Skin epidermis (tissue), 12 donors: ENCODE measurements around the gene ENG.
"Not testable (repeated sequence)": the region's sequence is repeated elsewhere in the genome, so short reads cannot be mapped to it uniquely, and the experiment has no call there.

Source experiments
- H3K27ac ChIP-seq, 21 experiments: fragments of 200-600 bp; sonication (generic) in 11 of 21; one replicate each; pipeline ENCODE4 v1.5.0; 2020; ENCODE audit warnings: mild to moderate bottlenecking in 3 of 21, inconsistent platforms in 2 of 21, moderate library complexity in 2 of 21
- H3K4me3 ChIP-seq, 7 experiments: fragments of 200-600 bp; sonication (generic) in 2 of 7; one replicate each; pipeline ENCODE4 v1.5.0; 2020; ENCODE audit warnings: inconsistent platforms in 2 of 7, mild to moderate bottlenecking in 2 of 7, moderate library complexity in 1 of 7

ENG gene

DNA sequence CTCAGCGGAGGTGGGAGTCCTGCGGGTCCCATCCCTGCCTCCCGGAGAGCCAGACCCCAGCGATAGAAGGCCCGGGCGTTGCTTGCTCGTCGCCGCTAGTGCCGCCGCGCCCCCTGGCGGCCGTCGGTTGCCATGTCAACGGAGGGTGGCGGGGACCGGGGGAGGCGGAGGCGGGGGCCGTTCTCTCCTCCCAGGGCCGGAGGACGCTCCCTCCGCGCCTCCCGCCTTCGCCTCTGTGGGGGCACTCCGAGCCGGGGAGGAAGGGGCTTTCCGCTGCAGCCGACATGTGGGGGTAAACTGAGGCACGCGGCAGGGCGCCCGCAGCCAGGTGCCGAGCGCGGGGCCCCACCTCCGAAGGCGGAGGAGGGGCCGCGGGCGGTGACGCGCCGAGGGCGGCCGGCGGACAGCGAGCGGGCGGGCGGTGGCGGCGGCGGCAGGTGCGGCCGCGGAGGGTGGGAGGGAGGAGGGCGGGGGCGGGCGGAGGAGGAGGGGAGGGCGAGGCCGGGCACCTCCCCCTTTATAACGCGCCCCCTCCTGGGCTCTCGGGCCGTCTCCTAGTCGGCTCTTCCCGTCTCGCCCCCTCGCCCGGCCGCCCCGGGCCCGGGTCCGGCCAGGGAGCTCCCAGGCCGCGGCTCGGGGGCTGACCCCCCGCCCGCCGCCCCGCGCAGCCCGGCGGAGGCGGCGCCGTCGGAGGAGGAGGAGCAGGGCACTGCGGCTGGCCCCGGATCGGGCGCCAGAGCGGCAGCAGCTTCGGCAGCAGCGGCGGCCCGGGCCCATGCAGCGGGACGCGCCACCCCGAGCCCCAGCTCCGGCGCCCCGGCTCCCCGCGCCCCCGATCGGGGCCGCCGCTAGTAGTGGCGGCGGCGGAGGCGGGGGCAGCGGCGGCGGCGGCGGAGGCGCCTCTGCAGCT is 69.2 kb downstream of the ENG start:
- Histone ChIP-seq H3K4me3 (peak overlapping the region; percentile 85 to 100 (median 97)), H3K27ac (peak overlapping the region; percentile 78 to 99 (median 94))

DNA sequence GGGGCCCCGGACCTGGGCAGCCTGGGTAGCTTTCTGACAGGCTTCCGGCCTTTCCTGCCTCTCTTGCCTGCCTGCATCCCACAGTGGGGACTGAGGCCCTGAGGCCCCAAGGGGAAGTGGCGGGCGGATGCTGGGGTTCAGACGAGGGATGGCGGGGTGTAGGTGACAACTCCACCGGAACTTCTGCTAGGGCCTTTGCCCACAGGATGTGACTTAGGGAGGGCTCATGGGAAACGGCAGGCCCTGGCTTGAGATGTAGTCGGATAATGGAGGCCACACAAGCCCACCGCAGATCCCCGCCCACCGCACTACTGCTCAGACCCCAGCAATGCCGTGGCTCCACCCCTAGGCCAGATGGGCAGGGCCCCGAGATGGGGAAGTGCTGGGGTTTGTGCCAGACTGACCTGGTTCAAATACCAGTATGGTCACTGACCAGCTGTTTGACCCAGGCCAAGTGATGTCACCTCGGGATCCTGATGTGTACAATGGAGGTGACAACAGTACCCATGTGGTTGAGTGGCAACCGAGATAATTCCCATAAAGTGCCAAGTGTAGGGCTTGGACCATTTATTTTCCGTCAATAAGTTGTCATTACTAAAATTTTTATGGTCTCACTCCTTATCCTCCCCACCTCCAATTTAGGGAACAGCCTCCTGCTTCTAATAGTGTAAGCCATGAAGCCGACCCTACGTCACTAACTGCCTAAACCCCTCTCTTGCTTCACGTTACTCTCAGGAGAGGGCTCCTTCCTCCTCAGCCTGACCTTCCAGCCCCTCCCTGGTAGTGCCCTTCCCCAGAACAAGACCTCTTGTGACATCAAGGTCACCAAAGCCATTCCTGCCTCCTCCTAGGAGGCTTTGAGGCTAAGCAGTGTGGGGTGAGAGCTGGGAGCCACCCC is 71.1 kb downstream of the ENG start:
- H3K4me3 ChIP-seq = no peak overlapping the region
- peak overlapping the region in 20 of 21 experiments; percentile 57 to 99 (median 94) for H3K27ac ChIP-seq

DNA sequence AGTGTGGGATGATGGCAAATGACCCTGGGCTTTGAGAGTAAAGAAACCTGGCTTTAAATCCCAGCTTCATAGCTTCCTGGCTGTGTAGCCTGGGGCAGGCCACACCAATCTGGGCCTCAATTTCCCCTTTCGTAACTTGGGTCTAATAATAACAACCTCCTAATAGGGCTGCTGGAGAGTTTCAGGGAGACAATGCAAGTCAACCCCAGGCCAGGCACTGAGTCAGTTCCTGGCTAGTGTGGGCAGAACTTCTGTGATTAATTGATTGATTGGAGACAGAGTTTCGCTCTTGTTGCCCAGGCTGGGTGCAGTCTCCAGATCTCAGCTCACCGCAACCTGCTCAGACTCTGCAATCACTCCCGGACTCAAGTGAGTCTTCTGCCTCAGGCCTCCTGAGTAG is 72.7 kb downstream of the ENG start:
- Histone ChIP-seq H3K27ac (peak overlapping the region in 9 of 21 experiments; percentile 4 to 97 (median 65)), H3K4me3 (no peak overlapping the region)

DNA sequence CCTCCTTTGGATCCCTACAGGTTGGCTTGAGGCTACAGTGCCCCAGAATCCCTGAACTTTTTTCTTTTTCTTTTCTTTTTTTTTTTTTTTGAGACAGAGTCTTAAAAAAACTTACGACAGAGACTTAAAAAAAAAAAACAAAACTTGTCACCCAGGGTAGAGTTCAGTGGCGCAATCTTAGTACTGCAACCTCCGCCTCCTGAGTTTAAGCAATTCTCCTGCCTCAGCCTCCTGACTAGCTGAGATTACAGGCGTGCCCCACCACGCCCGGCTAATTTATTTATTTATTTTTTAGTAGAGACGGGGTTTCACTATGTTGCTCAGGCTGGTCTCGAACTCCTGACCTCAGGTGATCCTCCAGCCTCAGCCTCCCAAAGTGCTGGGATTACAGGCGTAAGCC is 73.5 kb downstream of the ENG start:
- not testable (repeated sequence) for H3K4me3 ChIP-seq
- peak overlapping the region in 13 of 21 experiments; percentile 9 to 97 (median 65) for H3K27ac ChIP-seq

DNA sequence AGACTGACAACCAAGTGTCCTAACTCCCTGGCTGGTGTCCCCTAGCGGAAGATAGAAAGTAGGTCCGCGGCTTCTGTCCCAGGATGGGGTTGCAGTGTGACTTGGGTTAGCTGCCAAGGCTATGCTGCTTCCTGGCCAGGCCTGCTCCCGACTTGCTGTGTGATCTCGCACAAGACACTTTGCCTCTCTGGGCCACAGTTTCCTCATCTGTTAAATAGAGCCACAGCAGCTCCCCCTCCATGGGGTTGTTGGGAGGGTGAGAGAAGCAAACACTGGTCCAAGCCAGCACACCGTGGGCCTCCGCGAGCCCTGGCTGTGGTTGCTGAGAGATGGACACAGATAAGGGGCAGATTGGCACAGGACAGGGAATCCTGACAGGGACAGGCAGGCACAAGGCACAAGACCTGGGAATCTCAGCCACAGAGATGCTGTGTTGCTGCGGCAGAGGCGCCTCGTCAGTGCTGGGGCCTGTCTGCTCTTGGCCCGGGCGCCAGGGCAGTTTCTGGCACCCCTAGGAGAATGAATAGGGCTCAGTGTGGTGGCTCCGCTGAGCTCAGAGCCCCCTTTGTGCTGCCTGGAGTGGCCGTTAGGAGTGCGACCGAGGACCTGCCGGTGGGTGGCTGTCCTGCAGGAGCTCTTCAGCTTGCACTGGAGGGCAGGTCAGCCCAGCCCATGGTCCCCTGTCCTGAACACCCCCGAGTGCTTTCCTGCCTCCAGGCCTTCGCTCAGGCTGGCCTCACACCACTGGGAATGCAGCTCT is 74.2 kb downstream of the ENG start:
- Histone ChIP-seq H3K4me3 (no peak overlapping the region), H3K27ac (peak overlapping the region in 14 of 21 experiments; percentile 23 to 97 (median 73))

DNA sequence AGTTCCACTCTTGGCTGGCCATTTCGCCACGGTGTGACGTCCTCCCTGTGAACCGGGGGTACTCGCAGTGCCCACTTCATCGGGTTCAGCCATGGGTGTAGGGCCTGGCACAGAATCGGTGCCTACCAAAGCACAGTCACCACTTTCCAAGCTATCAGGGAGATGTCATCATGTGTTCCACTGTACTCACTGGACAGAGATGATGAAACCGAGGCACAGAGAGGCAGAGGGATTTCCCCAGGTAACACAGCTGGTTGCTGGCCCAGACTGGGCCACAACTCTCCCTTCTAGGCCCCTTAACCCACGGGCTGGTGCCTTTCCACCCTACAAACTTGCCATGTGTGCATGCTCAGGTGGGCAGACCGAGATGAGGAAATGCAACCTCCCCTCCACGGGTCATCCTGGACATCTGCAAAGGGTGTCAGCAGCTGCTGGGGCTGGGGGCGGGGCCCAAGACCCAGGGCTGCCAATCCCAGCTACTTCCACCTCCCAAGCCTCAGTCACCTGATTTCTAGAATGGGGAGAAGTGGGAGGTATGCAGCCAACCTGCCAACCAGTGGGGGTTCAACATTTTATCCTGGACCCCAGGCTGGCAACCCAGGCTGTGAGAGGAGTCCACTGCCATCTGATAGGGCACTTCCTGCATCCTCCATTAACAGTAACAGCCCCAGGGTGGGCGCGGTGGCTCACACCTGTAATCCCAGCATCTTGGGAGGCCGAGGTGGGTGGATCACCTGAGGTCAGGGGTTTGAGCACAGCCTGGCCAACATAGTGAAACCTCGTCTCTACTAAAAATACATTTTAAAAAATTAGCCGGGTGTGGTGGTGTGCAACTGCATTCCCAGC is 75.1 kb downstream of the ENG start:
- peak overlapping the region in 20 of 21 experiments; percentile 7 to 97 (median 79) for H3K27ac ChIP-seq
- H3K4me3 ChIP-seq = peak overlapping the region in 6 of 7 experiments; percentile 20 to 46 (median 34)

DNA sequence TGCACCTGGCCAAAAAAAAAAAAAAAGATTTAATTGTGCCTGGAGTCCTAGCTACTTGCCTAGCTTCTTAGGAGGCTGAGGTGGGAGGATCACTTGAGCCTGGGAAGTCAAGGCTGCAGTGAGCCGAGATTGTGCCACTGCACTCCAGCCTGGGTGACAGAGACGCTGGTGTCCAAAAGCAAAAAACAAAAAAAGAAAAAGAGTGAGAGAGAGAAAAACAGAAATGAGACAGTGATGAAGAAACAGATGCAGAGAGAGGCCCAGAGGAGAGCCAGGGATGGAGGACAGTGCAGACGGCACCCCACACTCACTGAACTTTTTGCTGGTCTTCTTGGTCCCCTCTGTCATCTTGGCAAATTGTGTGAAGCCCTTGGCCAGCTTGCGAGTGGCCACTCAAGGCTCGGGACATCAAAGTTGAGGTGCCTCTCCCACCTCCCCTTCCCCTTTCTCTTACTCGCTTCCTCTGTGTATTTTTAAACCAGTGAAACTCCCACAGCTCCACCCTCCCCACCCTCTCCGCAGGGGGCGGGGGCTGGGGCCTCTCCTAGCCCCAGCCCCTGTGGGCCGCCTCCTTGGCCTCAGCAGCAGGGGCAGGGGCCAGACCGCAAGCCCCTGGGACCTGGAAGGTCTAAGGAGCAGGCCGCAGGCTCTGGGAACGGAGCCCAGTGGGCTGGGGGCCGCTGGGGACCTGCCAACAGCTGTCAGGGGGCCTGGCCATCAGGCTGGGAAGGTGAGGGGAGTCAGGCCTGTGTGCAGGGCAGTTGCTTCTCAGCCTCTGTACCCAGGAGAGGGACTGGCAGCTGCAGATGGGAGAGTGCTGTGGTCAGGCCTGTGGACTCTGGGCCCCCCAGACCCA is 76.0 kb downstream of the ENG start, which contains the start of gene SH2D3C:
TSS of gene SH2D3C (minus strand) at position 387 of the 856 bp plus-strand sequence. CDS start at position 348, 39 bp downstream.
- Histone ChIP-seq H3K27ac (peak within 1 kb of the TSS; percentile 7 to 97 (median 79)), H3K4me3 (peak within 1 kb of the TSS; percentile 20 to 46 (median 33))

DNA sequence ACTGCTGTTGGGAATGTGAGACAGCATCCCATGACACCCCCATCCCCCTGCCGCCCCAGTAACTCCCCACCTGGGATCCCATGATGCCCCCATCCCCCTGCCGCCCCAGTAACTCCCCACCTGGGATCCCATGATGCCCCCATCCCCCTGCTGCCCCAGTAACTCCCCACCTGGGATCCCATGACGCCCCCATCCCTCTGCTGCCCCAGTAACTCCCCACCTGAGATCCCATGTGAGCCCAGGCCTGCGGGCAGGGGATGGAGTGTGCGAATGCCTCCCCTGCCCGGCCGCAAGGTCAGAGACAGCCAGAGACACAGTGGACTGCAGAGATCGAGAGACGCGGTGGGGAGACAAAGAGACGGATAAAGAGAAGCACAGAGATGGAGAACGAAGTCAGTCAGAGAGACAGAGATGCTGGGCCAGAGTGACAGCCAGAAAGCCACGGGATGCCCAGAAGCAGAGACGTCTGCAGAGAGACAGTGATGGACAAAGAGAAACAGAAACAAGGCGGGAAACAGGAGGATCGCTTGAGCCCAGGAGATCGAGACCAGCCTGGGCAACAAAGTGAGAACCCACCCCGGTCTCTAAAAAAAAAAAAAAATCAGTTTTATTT is 77.0 kb downstream of the ENG start:
- Histone ChIP-seq H3K27ac (peak overlapping the region in 16 of 21 experiments; percentile 14 to 97 (median 80)), H3K4me3 (peak overlapping the region; percentile 20 to 46 (median 33))

DNA sequence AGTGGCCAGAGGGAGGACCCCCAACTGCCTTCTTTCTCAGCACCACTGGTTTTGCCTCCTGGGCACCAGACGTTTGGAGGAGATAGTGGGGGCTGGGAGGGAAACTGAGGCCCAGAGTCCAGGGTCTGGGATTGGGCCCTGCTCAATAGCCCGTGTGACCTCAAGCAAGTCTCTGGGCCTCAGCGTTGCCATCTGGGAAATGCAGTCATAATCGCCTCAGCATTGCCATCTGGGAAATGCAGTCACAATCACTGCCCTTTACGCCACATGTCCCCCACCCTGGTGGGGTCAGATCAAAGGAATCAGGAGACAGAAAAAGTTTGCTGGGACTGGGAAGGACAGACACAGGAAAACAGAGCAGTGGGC is 77.6 kb downstream of the ENG start:
- peak overlapping the region; percentile 20 to 46 (median 33) for H3K4me3 ChIP-seq

DNA sequence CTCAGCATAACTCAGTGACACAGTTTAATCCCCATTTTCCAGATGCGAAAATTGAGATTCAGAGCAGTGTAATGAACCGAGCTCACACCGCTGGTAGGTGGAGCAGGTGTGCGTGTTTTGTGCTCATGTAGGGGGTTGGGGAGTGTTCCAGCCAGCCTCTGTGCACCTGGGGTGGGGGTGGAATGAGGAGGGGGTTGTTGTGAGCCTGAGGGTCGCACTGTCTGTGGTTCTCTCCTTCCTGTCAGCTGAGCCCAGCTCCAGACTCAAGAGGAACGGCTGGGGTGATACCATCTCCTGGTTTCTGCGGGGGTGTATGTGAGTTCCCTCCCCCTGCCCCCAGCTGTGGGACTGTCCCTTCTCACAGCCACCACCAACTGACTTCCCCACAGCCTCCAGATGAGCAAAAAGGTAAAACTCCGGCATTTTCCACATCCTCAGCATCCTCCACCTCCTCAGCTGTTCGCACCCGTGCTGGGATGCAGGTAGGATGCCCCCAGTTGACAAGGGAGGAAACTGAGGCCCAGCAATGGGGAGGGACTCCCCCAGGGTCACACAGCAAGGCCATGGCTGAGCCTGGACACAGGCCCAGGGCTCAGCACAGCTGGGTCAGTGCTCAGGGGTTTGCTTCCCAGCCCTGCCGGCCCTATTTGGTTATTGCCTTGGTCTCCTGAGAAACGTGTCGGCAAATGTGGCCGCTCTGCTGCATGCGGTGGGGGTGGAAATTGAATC is 78.1 kb downstream of the ENG start:
- Histone ChIP-seq H3K27ac (peak overlapping the region in 18 of 21 experiments; percentile 14 to 97 (median 68)), H3K4me3 (peak overlapping the region; percentile 20 to 46 (median 33))

More for the DNA sequence above, 77.6 kb downstream of the ENG start:
- peak overlapping the region in 19 of 21 experiments; percentile 8 to 97 (median 67) for H3K27ac ChIP-seq

DNA sequence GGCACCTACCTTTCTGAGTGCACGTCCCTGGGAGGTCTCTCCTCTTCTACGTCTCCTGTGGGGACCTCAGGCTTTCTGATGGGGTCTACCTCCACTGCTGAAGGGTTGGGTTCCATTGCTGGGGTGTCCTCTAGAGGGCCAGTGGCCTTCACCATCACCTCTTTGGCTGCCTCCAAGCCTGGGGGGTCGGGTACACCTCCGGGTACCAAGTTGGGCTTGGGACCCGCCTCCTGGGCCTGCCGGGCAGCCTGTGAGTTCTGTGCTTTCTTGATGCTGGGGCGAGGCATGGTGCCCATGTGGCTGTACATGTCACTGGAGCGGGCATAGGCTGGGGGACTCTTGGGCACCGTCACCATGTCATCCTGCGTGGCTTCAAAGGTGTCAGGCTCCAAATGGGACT is 80.5 kb downstream of the ENG start:
- Histone ChIP-seq H3K27ac (no peak overlapping the region), H3K4me3 (no peak overlapping the region)

DNA sequence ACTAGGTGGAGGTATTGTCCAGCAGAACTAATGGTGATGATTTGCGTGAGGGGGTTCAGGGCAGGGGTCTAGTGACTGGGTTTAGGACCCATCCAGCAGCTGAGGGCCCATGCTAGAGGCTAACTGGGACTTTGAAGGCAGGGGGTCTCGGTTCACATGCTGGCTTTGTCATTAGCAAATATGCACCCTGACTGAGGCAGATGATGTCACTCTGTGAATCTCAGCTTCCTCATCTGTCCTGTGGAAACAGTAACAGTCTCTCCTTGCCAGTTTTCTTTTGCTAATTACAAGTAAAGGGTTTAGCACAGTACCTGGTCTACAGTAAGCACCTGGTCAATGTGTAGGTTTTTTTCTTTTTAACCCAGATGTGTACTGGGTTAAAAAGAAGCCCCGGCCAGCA is 81.2 kb downstream of the ENG start:
- Histone ChIP-seq H3K27ac (peak overlapping the region in 2 of 21 experiments; percentile 16 to 30), H3K4me3 (no peak overlapping the region)

DNA sequence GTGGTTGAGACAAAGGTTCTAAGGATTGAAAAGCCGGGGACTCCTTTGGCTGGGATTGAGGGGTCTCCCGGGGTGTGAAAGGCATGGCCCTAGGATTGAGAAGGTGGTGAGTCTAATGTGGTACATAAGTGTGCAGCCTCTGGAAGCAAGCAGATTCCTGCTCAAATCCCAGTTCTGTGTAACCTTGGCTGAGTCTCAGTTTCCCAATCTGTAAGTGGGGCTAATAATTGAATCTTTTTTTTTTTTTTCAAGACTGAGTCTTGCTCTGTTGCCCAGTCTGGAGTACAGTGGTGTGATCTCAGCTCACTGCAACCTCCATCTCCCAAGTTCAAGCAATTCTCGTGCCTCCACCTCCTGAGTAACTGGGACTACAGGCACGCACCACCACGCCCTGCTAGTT is 81.9 kb downstream of the ENG start:
- peak overlapping the region in 1 of 21 experiments; percentile 30 for H3K27ac ChIP-seq
- H3K4me3 ChIP-seq = no peak overlapping the region

DNA sequence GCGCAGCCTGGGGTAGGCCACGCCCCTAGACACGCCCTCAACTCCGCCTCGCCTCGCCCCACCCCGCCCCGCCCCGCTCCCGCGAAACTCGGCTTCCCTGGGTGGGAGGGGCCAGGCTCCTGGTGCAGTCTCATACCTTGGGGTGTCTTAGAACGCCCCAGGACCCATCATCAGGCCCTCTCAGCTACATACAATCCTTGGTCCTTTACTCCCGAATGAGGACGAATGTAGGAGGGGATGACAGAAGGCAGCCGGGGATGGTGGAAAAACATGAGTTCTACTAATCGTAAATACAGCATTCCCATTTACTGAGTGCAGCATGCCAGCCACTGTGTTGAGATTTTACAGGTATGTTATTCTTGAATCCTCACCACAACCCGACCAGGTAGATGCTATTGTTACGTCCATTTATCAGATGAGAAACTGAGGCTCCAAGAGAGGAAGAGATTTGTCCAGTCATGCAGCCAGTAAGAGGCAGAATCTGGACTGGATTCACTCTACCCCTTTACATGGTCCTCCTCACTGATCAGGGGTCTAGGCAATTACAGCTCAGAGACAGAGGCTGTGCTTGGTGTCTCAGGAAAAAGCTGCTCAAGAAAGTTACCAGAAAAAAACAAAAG is 82.8 kb downstream of the ENG start:
- Histone ChIP-seq H3K4me3 (peak overlapping the region in 6 of 7 experiments; percentile 41 to 55 (median 46)), H3K27ac (peak overlapping the region in 13 of 21 experiments; percentile 6 to 88 (median 65))

DNA sequence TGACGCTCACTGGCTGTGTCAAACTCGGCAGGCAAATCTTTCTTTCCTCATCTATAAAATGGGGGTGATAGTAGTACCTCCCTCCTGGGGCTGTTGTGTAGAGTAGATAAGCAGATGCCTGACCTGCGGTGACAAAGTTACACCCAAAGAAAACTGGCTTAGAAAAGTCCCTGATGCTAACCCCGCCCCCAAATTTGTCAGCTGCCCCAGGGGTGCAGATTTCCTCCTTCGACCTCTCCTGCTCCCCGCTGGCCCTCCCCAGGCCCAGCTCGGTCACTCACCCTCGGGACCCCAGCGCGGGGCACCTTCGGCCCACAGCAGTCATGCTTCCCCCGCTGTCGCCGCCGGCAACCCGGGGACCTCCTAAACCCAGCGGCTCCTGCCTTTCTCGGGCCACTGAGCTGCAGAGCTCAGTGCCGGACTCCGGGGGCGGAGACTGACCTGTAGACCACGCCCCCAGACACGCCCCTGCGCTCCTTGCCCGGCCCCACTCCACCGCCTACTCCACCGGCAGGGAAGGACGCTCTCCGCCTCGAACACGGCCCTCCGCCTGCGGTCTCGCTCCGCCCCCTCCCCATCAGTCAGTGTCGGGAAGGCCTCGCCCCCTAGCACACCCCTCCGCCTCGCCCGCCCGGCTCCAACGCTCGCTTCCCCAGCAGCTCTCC is 83.4 kb downstream of the ENG start:
- Histone ChIP-seq H3K4me3 (peak overlapping the region; percentile 41 to 55 (median 45)), H3K27ac (peak overlapping the region in 20 of 21 experiments; percentile 14 to 88 (median 76))
